DMS153 treated with DMSO at 0.1 percent for 48 hours (cell line): ENCODE measurements around the gene DRC1.
"Not testable (repeated sequence)": the region's sequence is repeated elsewhere in the genome, so short reads cannot be mapped to it uniquely, and the experiment has no call there.

ENCODE experiments used
- DNase-seq: peaks from one replicate; lab custom pipeline; 2025; ENCODE audit not compliant: unreplicated experiment; lab: John Stamatoyannopoulos, UW

DRC1 gene

GRCh38 chr2:26462100-26462499 is 60.4 kb downstream of the DRC1 start:
- DNase-seq = no peak

GRCh38 chr2:26462511-26463243 is 61.0 kb downstream of the DRC1 start:
- DNase-seq = peak; percentile 20

GRCh38 chr2:26463244-26464192 is 61.8 kb downstream of the DRC1 start:
- DNase-seq = no peak

GRCh38 chr2:26464390-26465265 is 62.9 kb downstream of the DRC1 start:
- DNase-seq = no peak

- no peak for DNase-seq
These were observed 63.7 kb downstream of the DRC1 start for GRCh38 chr2:26465266-26465925.

- DNase-seq = no peak
These were observed 64.3 kb downstream of the DRC1 start for GRCh38 chr2:26465981-26466471.

GRCh38 chr2:26466662-26467310 is 65.1 kb downstream of the DRC1 start:
- DNase-seq = no peak

GRCh38 chr2:26468544-26468943 is 66.8 kb downstream of the DRC1 start:
- not testable (repeated sequence) for DNase-seq

- no peak for DNase-seq
These were observed 67.5 kb downstream of the DRC1 start for GRCh38 chr2:26469092-26469710.

- no peak for DNase-seq
These were observed 68.2 kb downstream of the DRC1 start for GRCh38 chr2:26469955-26470354.

GRCh38 chr2:26470601-26471260 is 69.0 kb downstream of the DRC1 start:
- no peak for DNase-seq

GRCh38 chr2:26471289-26471688 is 69.6 kb downstream of the DRC1 start:
- DNase-seq = no peak

- DNase-seq = no peak
These were observed 70.3 kb downstream of the DRC1 start for GRCh38 chr2:26471766-26472706.

- no peak for DNase-seq
These were observed 71.3 kb downstream of the DRC1 start for GRCh38 chr2:26472821-26473655.

- DNase-seq = no peak
These were observed 72.1 kb downstream of the DRC1 start for GRCh38 chr2:26473796-26474195.

GRCh38 chr2:26474261-26474785 is 72.6 kb downstream of the DRC1 start:
- no peak for DNase-seq

- DNase-seq = no peak
These were observed 73.3 kb downstream of the DRC1 start for GRCh38 chr2:26475037-26475436.
